ENCODE results near the gene ERBB4. TPM values are rescaled to one million over a fixed set of nuclear protein-coding genes. Genes with fewer than 3 reads are reported as not detected.

The ERBB4 gene
- total RNA-seq, 4 donors from 2014 or later, result 0.09 to 0.67 TPM; not detected in 2

GRCh38 chr2:212364112-212364985, 174.3 kb downstream of the ERBB4 start:
- no peaks in the 10 kb centered on the region for H3K36me3 ChIP-seq
- no peak overlapping the region for H3K4me3 ChIP-seq
- H3K27me3 ChIP-seq, result no peaks in the 10 kb centered on the region
- TF ChIP-seq POLR2A (IDR thresholded peaks at IDR 0.05), result no peak
- no peak for TF ChIP-seq CTCF (IDR thresholded peaks at IDR 0.05)
- no peaks in the 10 kb centered on the region for H3K9me3 ChIP-seq
- DNase-seq, result no peak
- no peak overlapping the region for H3K27ac ChIP-seq
- H3K4me1 ChIP-seq, result no peaks in the 10 kb centered on the region

GRCh38 chr2:212361174-212361756, 177.3 kb downstream of the ERBB4 start:
- Histone ChIP-seq H3K27ac (no peak overlapping the region), H3K4me3 (no peak overlapping the region), H3K36me3 (no peaks in the 10 kb centered on the region), H3K4me1 (no peaks in the 10 kb centered on the region), H3K27me3 (no peaks in the 10 kb centered on the region), H3K9me3 (no peaks in the 10 kb centered on the region)
- TF ChIP-seq CTCF (IDR thresholded peaks at IDR 0.05) (no peak), POLR2A (IDR thresholded peaks at IDR 0.05) (no peak)
- no peak for DNase-seq

GRCh38 chr2:212360068-212360460, 178.5 kb downstream of the ERBB4 start:
- no peak overlapping the region for H3K27ac ChIP-seq
- TF ChIP-seq CTCF (IDR thresholded peaks at IDR 0.05) (no peak), POLR2A (IDR thresholded peaks at IDR 0.05) (no peak)
- H3K9me3 ChIP-seq, result no peaks in the 10 kb centered on the region
- DNase-seq, result no peak
- no peaks in the 10 kb centered on the region for H3K36me3 ChIP-seq
- H3K4me3 ChIP-seq, result no peak overlapping the region
- no peaks in the 10 kb centered on the region for H3K4me1 ChIP-seq
- no peaks in the 10 kb centered on the region for H3K27me3 ChIP-seq

GRCh38 chr2:212359425-212360067, 179.1 kb downstream of the ERBB4 start:
- H3K9me3 ChIP-seq, result no peaks in the 10 kb centered on the region
- no peak for DNase-seq
- H3K36me3 ChIP-seq, result no peaks in the 10 kb centered on the region
- no peak overlapping the region for H3K4me3 ChIP-seq
- no peak for TF ChIP-seq CTCF (IDR thresholded peaks at IDR 0.05)
- TF ChIP-seq POLR2A (IDR thresholded peaks at IDR 0.05), result no peak
- no peaks in the 10 kb centered on the region for H3K27me3 ChIP-seq
- no peak overlapping the region for H3K27ac ChIP-seq
- H3K4me1 ChIP-seq, result no peaks in the 10 kb centered on the region

- no peaks in the 10 kb centered on the region for H3K4me1 ChIP-seq
- DNase-seq, result no peak
- H3K9me3 ChIP-seq, result no peaks in the 10 kb centered on the region
- no peaks in the 10 kb centered on the region for H3K36me3 ChIP-seq
- H3K27ac ChIP-seq, result no peak overlapping the region
- H3K4me3 ChIP-seq, result no peak overlapping the region
- TF ChIP-seq POLR2A (IDR thresholded peaks at IDR 0.05) (no peak), CTCF (IDR thresholded peaks at IDR 0.05) (no peak)
- H3K27me3 ChIP-seq, result no peaks in the 10 kb centered on the region
These were observed 181.0 kb downstream of the ERBB4 start for GRCh38 chr2:212357606-212358005.

All from Peyer's patch (tissue), 4 donors.